SU-DHL-6 (cell line): Measurements from ENCODE around the gene ABHD2.
"Not testable (repeated sequence)": the region's sequence is repeated elsewhere in the genome, so short reads cannot be mapped to it uniquely, and the experiment has no call there.

ENCODE experiments used
- H2AFZ ChIP-seq: fragments of 200-600 bp; sonication (generic); 2 replicates; pipeline ENCODE4 v1.6.1; 2014; ENCODE audit warnings: low read depth, mild to moderate bottlenecking, moderate library complexity, mixed read lengths, antibody characterized with exemption, low read length; ENCODE audit not compliant: severe bottlenecking
- H3F3A ChIP-seq: fragments of 200-600 bp; shearing (Covaris generic); 2 replicates; pipeline ENCODE4 v1.6.0; 2016; ENCODE audit warnings: antibody characterized with exemption, mild to moderate bottlenecking; ENCODE audit not compliant: insufficient read depth
- H3K27ac ChIP-seq: fragments of 200-600 bp; sonication (generic); 2 replicates; pipeline ENCODE4 v1.5.1; 2016; ENCODE audit warnings: low read depth, mild to moderate bottlenecking, low read length, moderate library complexity, mixed read lengths
- H3K27me3 ChIP-seq: fragments of 200-600 bp; sonication (generic), shearing (Covaris generic); 2 replicates; pipeline ENCODE4 v1.6.0; 2014; ENCODE audit warnings: mild to moderate bottlenecking, low read length
- H3K36me3 ChIP-seq: fragments of 200-600 bp; sonication (generic); 2 replicates; pipeline ENCODE4 v1.6.1; 2014; ENCODE audit warnings: mild to moderate bottlenecking, low read length, mixed read lengths
- H3K4me2 ChIP-seq: fragments of 300-600, 200-600 bp; shearing (Covaris generic), sonication (generic); 2 replicates; pipeline ENCODE4 v1.6.0; 2014; ENCODE audit warnings: low read length, low read depth, mild to moderate bottlenecking; ENCODE audit not compliant: poor library complexity, severe bottlenecking
- H3K4me3 ChIP-seq: fragments of 200-600 bp; sonication (generic); 2 replicates; pipeline ENCODE4 v1.5.1; 2014; ENCODE audit warnings: antibody characterized with exemption, low read length, mild to moderate bottlenecking, mixed read lengths; ENCODE audit not compliant: insufficient read depth, poor library complexity, severe bottlenecking
- H3K79me2 ChIP-seq: fragments of 200-600 bp; sonication (generic); 2 replicates; pipeline ENCODE4 v1.6.1; 2014; ENCODE audit warnings: mild to moderate bottlenecking, low read length, moderate library complexity; ENCODE audit not compliant: insufficient read depth
- H3K9ac ChIP-seq: fragments of 200-600 bp; sonication (generic); 2 replicates; pipeline ENCODE4 v1.7.0; 2014; ENCODE audit warnings: mild to moderate bottlenecking, low read length
- H3K9me2 ChIP-seq: fragments of 200-600 bp; sonication (generic); replicated peaks from 2 replicates; pipeline ENCODE4 v1.6.1; 2014; ENCODE audit warnings: low read length; ENCODE audit not compliant: insufficient read depth
- H3K9me3 ChIP-seq: fragments of 200-600 bp; sonication (generic); 2 replicates; pipeline ENCODE4 v1.6.1; 2014; ENCODE audit warnings: low read length, mixed read lengths; ENCODE audit not compliant: insufficient read depth
- H4K20me1 ChIP-seq: fragments of 200-600 bp; sonication (generic); 2 replicates; pipeline ENCODE4 v1.6.1; 2014; ENCODE audit warnings: low read depth, mild to moderate bottlenecking, antibody characterized with exemption, low read length, moderate library complexity, mixed read lengths
- EZH2phosphoT487 ChIP-seq: fragments of 200-600 bp; sonication (generic), shearing (Covaris generic); conservative IDR thresholded peaks from 2 replicates; pipeline ENCODE4 v1.6.1; 2018; ENCODE audit warnings: mild to moderate bottlenecking, antibody characterized with exemption, low read length, moderate library complexity, mixed read lengths
- TF ChIP-seq, protein P1 (sequence below): fragments of 200-600 bp; sonication (generic); IDR thresholded peaks from one replicate; pipeline ENCODE4 v1.5.1; 2017; ENCODE audit warnings: antibody characterized with exemption, mild to moderate bottlenecking, low read length, moderate library complexity; ENCODE audit not compliant: insufficient read depth, poor library complexity, severe bottlenecking

The ABHD2 gene

DNA sequence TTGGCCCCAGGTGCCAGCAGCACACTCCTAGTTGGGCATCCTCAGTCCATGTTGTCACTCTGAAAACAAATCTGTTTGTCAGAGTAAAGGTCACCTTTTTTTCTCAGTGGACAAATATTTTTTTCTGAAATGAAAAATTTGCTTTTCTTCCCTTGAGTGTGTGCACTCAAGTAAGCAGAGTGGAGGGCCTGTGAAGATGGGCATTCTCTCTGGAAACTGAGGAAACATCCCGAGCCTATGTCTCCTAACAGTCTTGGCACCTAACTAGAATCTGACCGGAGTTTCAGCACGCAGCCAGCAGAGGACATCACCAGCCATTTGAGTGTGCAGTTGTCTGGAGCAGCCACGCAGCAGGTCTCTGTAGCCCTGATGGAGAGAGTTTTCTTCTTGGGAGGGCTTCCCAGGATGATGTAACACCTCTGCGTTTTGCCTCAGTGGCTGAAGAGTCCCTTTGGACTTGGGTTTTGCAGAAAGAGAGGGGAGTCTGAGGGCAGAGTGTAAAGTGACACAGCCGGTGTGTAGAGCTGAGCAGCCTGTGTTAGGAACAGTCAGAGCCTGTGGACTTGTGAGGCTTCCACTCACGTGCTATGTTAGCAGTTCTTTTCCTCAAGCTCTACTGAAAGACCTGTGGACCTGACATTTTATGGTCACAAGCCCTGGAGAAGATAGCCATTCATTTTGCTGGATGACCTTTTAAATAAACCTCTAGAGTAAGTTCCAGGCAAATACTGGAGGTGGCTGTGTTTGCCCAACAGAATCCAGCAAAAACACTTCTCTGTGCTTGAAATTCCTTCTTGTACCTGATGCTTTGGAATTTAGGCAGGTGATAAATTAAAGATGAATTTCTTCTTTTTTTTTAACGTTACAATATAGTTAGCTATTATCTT lies 51.6 kb downstream of the ABHD2 start:
- H3K36me3 ChIP-seq = no peaks in the 10 kb centered on the region
- no peaks in the 10 kb centered on the region for H3K9me2 ChIP-seq
- no peak overlapping the region for H3K9ac ChIP-seq
- H3K4me2 ChIP-seq = no peak overlapping the region
- H3K27ac ChIP-seq = no peak overlapping the region
- H3K27me3 ChIP-seq = no peaks in the 10 kb centered on the region
- H4K20me1 ChIP-seq = no peaks in the 10 kb centered on the region
- no peaks in the 10 kb centered on the region for H3F3A ChIP-seq
- no peak overlapping the region for H3K4me3 ChIP-seq
- no peaks in the 10 kb centered on the region for H3K79me2 ChIP-seq
- no peak for TF ChIP-seq EZH2phosphoT487
- TF ChIP-seq, protein P1, sequence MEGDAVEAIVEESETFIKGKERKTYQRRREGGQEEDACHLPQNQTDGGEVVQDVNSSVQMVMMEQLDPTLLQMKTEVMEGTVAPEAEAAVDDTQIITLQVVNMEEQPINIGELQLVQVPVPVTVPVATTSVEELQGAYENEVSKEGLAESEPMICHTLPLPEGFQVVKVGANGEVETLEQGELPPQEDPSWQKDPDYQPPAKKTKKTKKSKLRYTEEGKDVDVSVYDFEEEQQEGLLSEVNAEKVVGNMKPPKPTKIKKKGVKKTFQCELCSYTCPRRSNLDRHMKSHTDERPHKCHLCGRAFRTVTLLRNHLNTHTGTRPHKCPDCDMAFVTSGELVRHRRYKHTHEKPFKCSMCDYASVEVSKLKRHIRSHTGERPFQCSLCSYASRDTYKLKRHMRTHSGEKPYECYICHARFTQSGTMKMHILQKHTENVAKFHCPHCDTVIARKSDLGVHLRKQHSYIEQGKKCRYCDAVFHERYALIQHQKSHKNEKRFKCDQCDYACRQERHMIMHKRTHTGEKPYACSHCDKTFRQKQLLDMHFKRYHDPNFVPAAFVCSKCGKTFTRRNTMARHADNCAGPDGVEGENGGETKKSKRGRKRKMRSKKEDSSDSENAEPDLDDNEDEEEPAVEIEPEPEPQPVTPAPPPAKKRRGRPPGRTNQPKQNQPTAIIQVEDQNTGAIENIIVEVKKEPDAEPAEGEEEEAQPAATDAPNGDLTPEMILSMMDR = no peak
- no peak overlapping the region for H2AFZ ChIP-seq
- H3K9me3 ChIP-seq = no peaks in the 10 kb centered on the region

DNA sequence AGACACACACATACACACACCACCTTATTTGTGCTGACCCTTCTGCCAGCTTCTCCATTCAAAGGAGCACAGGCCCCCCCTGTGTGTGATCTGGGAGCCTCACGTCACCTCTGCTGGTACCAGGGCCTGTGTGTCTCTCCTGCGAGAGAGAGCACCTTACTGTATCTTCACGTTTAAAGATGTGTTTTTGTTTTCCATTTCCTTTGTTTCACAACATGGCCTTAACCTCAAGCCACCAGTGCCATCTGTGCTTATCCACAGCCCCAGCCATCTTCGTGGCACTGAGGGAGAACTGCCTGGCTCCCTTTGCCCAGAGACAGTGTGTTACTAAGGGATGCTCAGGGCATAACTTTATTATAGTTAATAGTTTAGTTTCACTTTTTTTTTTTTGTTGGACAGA lies 52.3 kb downstream of the ABHD2 start:
- Histone ChIP-seq H3K9ac (no peak overlapping the region), H2AFZ (no peak overlapping the region), H3K27ac (no peak overlapping the region), H4K20me1 (no peaks in the 10 kb centered on the region), H3K4me3 (no peak overlapping the region), H3F3A (no peaks in the 10 kb centered on the region), H3K9me2 (no peaks in the 10 kb centered on the region), H3K36me3 (no peaks in the 10 kb centered on the region), H3K27me3 (no peaks in the 10 kb centered on the region), H3K79me2 (no peaks in the 10 kb centered on the region), H3K9me3 (no peaks in the 10 kb centered on the region), H3K4me2 (no peak overlapping the region)
- TF ChIP-seq EZH2phosphoT487 = no peak
- TF ChIP-seq, protein P1 = no peak

DNA sequence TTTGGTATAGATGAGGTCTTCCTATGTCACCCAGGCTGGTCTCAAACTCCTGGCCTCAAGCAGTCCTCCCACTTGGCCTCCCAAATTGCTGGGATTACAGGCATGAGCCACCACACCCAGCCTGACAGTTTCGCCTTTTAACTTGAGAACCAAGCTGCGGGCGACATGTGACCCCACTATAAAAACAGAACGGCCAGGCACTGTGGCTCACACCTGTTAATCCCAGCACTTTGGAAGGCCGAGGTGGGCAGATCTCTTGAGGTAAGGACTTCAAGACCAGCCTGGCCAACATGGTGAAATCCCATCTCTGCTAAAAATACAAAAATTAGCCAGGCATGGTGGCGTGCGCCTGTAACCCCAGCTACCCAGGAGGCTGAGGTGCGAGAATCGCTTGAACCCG lies 52.9 kb downstream of the ABHD2 start:
- H3K9me3 ChIP-seq, H3K27ac ChIP-seq, H3K4me3 ChIP-seq, H3K9me2 ChIP-seq, H3K27me3 ChIP-seq, H3F3A ChIP-seq, H3K4me2 ChIP-seq, H4K20me1 ChIP-seq, H3K9ac ChIP-seq, H3K79me2 ChIP-seq, H3K36me3 ChIP-seq, H2AFZ ChIP-seq: not testable (repeated sequence)

DNA sequence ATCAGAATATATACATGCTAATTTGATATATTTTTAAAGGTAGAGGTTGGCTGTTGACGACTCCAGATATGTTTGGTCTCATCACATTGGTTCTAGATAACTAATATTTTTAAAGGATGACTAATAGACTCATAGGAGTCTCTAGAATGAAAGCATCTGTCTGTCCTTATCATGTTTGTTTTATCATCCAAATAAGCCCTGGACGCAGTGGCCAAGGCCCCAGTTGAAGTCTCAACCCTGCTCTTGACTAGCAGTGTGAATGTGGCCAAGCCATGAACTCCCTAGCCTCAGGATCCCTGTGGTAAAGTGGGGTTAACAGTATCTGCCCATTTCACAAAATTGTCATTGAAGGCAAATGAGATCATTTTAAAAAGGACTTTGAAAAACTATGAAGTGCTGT lies 53.6 kb downstream of the ABHD2 start:
- no peaks in the 10 kb centered on the region for H3F3A ChIP-seq
- no peak overlapping the region for H3K4me2 ChIP-seq
- no peak overlapping the region for H3K9ac ChIP-seq
- H3K36me3 ChIP-seq = no peaks in the 10 kb centered on the region
- no peak overlapping the region for H3K4me3 ChIP-seq
- no peak for TF ChIP-seq EZH2phosphoT487
- TF ChIP-seq, protein P1 = no peak
- no peak overlapping the region for H3K27ac ChIP-seq
- H4K20me1 ChIP-seq = no peaks in the 10 kb centered on the region
- H2AFZ ChIP-seq = no peak overlapping the region
- no peaks in the 10 kb centered on the region for H3K79me2 ChIP-seq
- H3K9me3 ChIP-seq = no peaks in the 10 kb centered on the region
- no peaks in the 10 kb centered on the region for H3K9me2 ChIP-seq
- H3K27me3 ChIP-seq = no peaks in the 10 kb centered on the region
